A673 (cell line): ENCODE data around the gene RPN1. TPM values are rescaled to one million over a fixed set of nuclear protein-coding genes. Genes with fewer than 3 reads are reported as not detected.

Experiments used
- BruUV-seq: library from RNA; stranded (reverse); fragments of 400-500 nt; replicated peaks from 2 replicates; lab custom pipeline; 2021; lab: Mats Ljungman, UMichigan
- CTCF ChIA-PET: fragments of 300-600 bp; sonication (Branson Sonifier 250); formaldehyde crosslinking; loops from one replicate; lab custom pipeline; 2022; ENCODE audit warnings: antibody characterized with exemption; lab: Charles Lee
- POLR2A ChIA-PET: fragments of 300-600 bp; sonication (Branson Sonifier 250); formaldehyde crosslinking; loops from one replicate; lab custom pipeline; 2022; ENCODE audit warnings: antibody characterized with exemption; ENCODE audit not compliant: low non-redundant PET; lab: Charles Lee
- DNase-seq: peaks from one replicate; pipeline ENCODE4 v3.0.0-alpha.2; 2015; ENCODE audit warnings: low spot score
- H3K27ac ChIP-seq: fragments of 200-600 bp; sonication (generic); 2 replicates; pipeline ENCODE4 v1.5.1; 2016; ENCODE audit warnings: mixed run types, low read depth, mild to moderate bottlenecking, mixed read lengths, antibody characterized with exemption, low read length; ENCODE audit not compliant: poor library complexity, severe bottlenecking
- H3K27me3 ChIP-seq: fragments of 200-600 bp; sonication (generic); replicated peaks from 2 replicates; pipeline ENCODE4 v1.6.1; 2017; ENCODE audit warnings: mixed run types, low read depth, mild to moderate bottlenecking, mixed read lengths, antibody characterized with exemption, low read length; ENCODE audit not compliant: insufficient read depth, poor library complexity
- H3K36me3 ChIP-seq: fragments of 200-600 bp; sonication (generic); 2 replicates; pipeline ENCODE4 v1.6.1; 2016; ENCODE audit warnings: mixed run types, mild to moderate bottlenecking, mixed read lengths, antibody characterized with exemption, low read length; ENCODE audit not compliant: insufficient read depth, poor library complexity, severe bottlenecking
- H3K4me1 ChIP-seq: fragments of 200-600 bp; sonication (generic); 2 replicates; pipeline ENCODE4 v1.6.1; 2017; ENCODE audit warnings: mixed run types, mild to moderate bottlenecking, mixed read lengths, antibody characterized with exemption, low read length; ENCODE audit not compliant: insufficient read depth, poor library complexity, severe bottlenecking
- H3K4me3 ChIP-seq: fragments of 200-600 bp; sonication (generic); 2 replicates; pipeline ENCODE4 v1.5.1; 2016; ENCODE audit warnings: low read depth, mixed run types, mild to moderate bottlenecking, mixed read lengths, low read length; ENCODE audit not compliant: poor library complexity, severe bottlenecking
- H3K9me3 ChIP-seq: fragments of 200-600 bp; sonication (generic); 2 replicates; pipeline ENCODE4 v1.6.1; 2016; ENCODE audit warnings: mixed run types, low read depth, mild to moderate bottlenecking, mixed read lengths, antibody characterized with exemption, low read length; ENCODE audit not compliant: poor library complexity, severe bottlenecking
- CTCF ChIP-seq: fragments of 300-800, 200-600 bp; sonication (generic); conservative IDR thresholded peaks from 2 replicates; pipeline ENCODE4 v1.5.1; 2017; ENCODE audit warnings: low read depth, mild to moderate bottlenecking, antibody characterized with exemption, low read length, moderate library complexity, mixed read lengths
- EZH2 ChIP-seq: fragments of 200-600 bp; sonication (generic); IDR thresholded peaks from 2 replicates; pipeline ENCODE4 v1.6.1; 2017; ENCODE audit warnings: borderline replicate concordance, low read depth, mild to moderate bottlenecking, mixed read lengths, antibody characterized with exemption, low read length; ENCODE audit not compliant: poor library complexity, severe bottlenecking
- intact Hi-C: fragments of 100-400 bp; cut with micrococcal nuclease; formaldehyde crosslinking; loops from one replicate; pipeline ENCODE4 v1.10.0; 2022; ENCODE audit not compliant: unreplicated experiment
- total RNA-seq: library from RNA; stranded (reverse); gene quantifications from 2 replicates; pipeline ENCODE4 v1.2.3, GENCODE V29; 2021

Gene RPN1
- total RNA-seq, 1 experiment from 2014 or later = 254 TPM

GRCh38 chr3:128613083-128613829 lies 37.4 kb downstream of the RPN1 start:
- no peak for DNase-seq
- intact Hi-C loops = loop anchor here (10.0 kb wide), 1 partner anchor 332 kb away; no protein-coding TSS in a partner anchor
- no peak overlapping the region for H3K27ac ChIP-seq
- no peak for TF ChIP-seq CTCF
- no peak for TF ChIP-seq EZH2
- no peak overlapping the region for H3K4me3 ChIP-seq
- H3K4me1 ChIP-seq = no peaks in the 10 kb centered on the region
- POLR2A ChIA-PET = no interaction called here
- no TSS peak for BruUV-seq
- H3K27me3 ChIP-seq = no peaks in the 10 kb centered on the region
- H3K36me3 ChIP-seq = no peaks in the 10 kb centered on the region
- CTCF ChIA-PET = no interaction called here
- no peaks in the 10 kb centered on the region for H3K9me3 ChIP-seq

- Histone ChIP-seq H3K4me3 (no peak overlapping the region), H3K27ac (no peak overlapping the region), H3K4me1 (no peaks in the 10 kb centered on the region), H3K36me3 (no peaks in the 10 kb centered on the region), H3K9me3 (no peaks in the 10 kb centered on the region), H3K27me3 (no peaks in the 10 kb centered on the region)
- ChIA-PET CTCF (no interaction called here), POLR2A (no interaction called here)
- no TSS peak for BruUV-seq
- DNase-seq = no peak
- intact Hi-C loops = loop anchor here (10.0 kb wide), 1 partner anchor 334 kb away; no protein-coding TSS in a partner anchor
- TF ChIP-seq EZH2 = no peak
- no peak for TF ChIP-seq CTCF
Observed at GRCh38 chr3:128610451-128611070, 40.1 kb downstream of the RPN1 start.

GRCh38 chr3:128609294-128609693 lies 41.3 kb downstream of the RPN1 start:
- TF ChIP-seq CTCF (0 out of 2 replicates have a peak, but pooled peaks have one; percentile 12), EZH2 (no peak)
- no peaks in the 10 kb centered on the region for H3K27me3 ChIP-seq

More at GRCh38 chr3:128609294-128609693, 41.3 kb downstream of the RPN1 start:
- H3K27ac ChIP-seq = no peak overlapping the region
- H3K4me3 ChIP-seq = no peak overlapping the region
- H3K4me1 ChIP-seq = no peaks in the 10 kb centered on the region
- BruUV-seq = no TSS peak
- no peaks in the 10 kb centered on the region for H3K9me3 ChIP-seq
- DNase-seq = no peak
- H3K36me3 ChIP-seq = no peaks in the 10 kb centered on the region
- intact Hi-C loops = no loop called here
- ChIA-PET POLR2A (interaction anchor here (0.6 kb wide), 1 partner anchor 18 kb away, joined by 5 read pairs; no protein-coding TSS in a partner anchor), CTCF (interaction anchor here (0.6 to 0.9 kb wide), 2 partner anchors 7 to 247 kb away, joined by 4 to 6 read pairs; no protein-coding TSS in a partner anchor)
